Esophagus muscularis mucosa (tissue), 4 donors: Measurements from ENCODE around the gene GREB1. TPM values are rescaled to one million over a fixed set of nuclear protein-coding genes. Genes with fewer than 3 reads are reported as not detected.

Experiments
- DNase-seq: peaks from one replicate; pipeline ENCODE4 v3.0.0-alpha.2; 2017; ENCODE audit errors: extremely low spot score
- H3K27ac ChIP-seq, 4 donors: fragments of 200-600 bp; sonication (generic); replicated peaks in 1 of 4; 1 replicate in 3 of 4; 2 replicates in 1 of 4; pipeline ENCODE4 v1.5.1; 2016 to 2019; ENCODE audit warnings: mild to moderate bottlenecking in 1 of 4
- H3K27me3 ChIP-seq, 4 donors: fragments of 200-600 bp; sonication (generic); one replicate each; pipeline versions ENCODE4 v1.5.1 to v1.6.0; 2016 to 2019
- H3K36me3 ChIP-seq, 4 donors: fragments of 200-600 bp; sonication (generic); one replicate each; pipeline ENCODE4 v1.5.1; 2016 to 2019
- H3K4me1 ChIP-seq, 4 donors: fragments of 200-600 bp; sonication (generic); one replicate each; pipeline ENCODE4 v1.5.1; 2016 to 2019
- H3K4me3 ChIP-seq, 4 donors: fragments of 200-600 bp; sonication (generic); 1 replicate in 2 of 4; 2 replicates in 2 of 4; pipeline ENCODE4 v1.5.1; 2016 to 2019; ENCODE audit warnings: mild to moderate bottlenecking in 4 of 4, moderate library complexity in 1 of 4
- H3K9me3 ChIP-seq, 4 donors: fragments of 200-600 bp; sonication (generic); 1 replicate in 3 of 4; 2 replicates in 1 of 4; pipeline ENCODE4 v1.5.1; 2016 to 2019
- CTCF ChIP-seq, 3 experiments: fragments of 200-600 bp in 2 of 3; fragments of 450-650 bp in 1 of 3; sonication (generic) in 2 of 3; IDR thresholded peaks; one replicate each; pipeline ENCODE4 v1.5.1; 2017 to 2019; ENCODE audit warnings: antibody characterized with exemption in 3 of 3, mild to moderate bottlenecking in 2 of 3, moderate library complexity in 1 of 3
- EP300 ChIP-seq: sonication (generic); formaldehyde crosslinking; IDR thresholded peaks from one replicate; pipeline ENCODE4 v1.6.1; 2017; ENCODE audit warnings: antibody characterized with exemption
- POLR2A ChIP-seq: fragments of 450-650 bp; IDR thresholded peaks from one replicate; pipeline ENCODE4 v1.6.1; 2017; ENCODE audit warnings: antibody characterized with exemption, moderate library complexity, mild to moderate bottlenecking, low read depth
- POLR2AphosphoS5 ChIP-seq, 2 donors: sonication (generic); formaldehyde crosslinking; IDR thresholded peaks; one replicate each; pipeline ENCODE4 v1.6.1; 2017; ENCODE audit warnings: antibody characterized with exemption in 2 of 2
- WGBS: methylation state at CpG from one replicate; pipeline ENCODE4 v1.1.5; 2018; 5-methylcytosine and 5-hydroxymethylcytosine counted together
- intact Hi-C: fragments of 100-400 bp; cut with DNase I; formaldehyde crosslinking; loops from one replicate; pipeline ENCODE4 v1.15.1; 2023
- total RNA-seq, 4 donors: library from RNA; depleted of rRNA; stranded (reverse); fragments of >200 nt; gene quantifications; one replicate each; pipeline versions ENCODE4 v1.1.0 to v1.2.1, GENCODE V29; 2016

GREB1 gene
- total RNA-seq, 4 donors from 2014 or later, result 3.7 to 11.0 (median 7.7) TPM

- intact Hi-C loops, result no loop called here
- Histone ChIP-seq H3K36me3 (no peaks in the 10 kb centered on the region), H3K4me3 (peak overlapping the region in 1 of 4 donors; percentile 0), H3K4me1 (peaks cover 19 to 37% (median 32%) of the 10 kb centered on the region in 4 donors), H3K9me3 (no peaks in the 10 kb centered on the region), H3K27me3 (no peaks in the 10 kb centered on the region), H3K27ac (no peak overlapping the region)
- DNase-seq, result no peak
- WGBS, result 80% methylated on average over 8 of the region's 8 CpGs
- TF ChIP-seq POLR2A, result no peak
- no peak for TF ChIP-seq POLR2AphosphoS5 (IDR thresholded peaks at IDR 0.05)
- TF ChIP-seq EP300, result no peak
- TF ChIP-seq CTCF (IDR thresholded peaks at IDR 0.05), result no peak
Observed at GRCh38 chr2:11541693-11542274, 7.9 kb downstream of the GREB1 start.

- Histone ChIP-seq H3K36me3 (no peaks in the 10 kb centered on the region), H3K9me3 (no peaks in the 10 kb centered on the region), H3K4me1 (peaks cover 19 to 37% (median 32%) of the 10 kb centered on the region in 4 donors), H3K27ac (no peak overlapping the region), H3K27me3 (no peaks in the 10 kb centered on the region), H3K4me3 (no peak overlapping the region)
- DNase-seq, result no peak
- TF ChIP-seq POLR2AphosphoS5 (IDR thresholded peaks at IDR 0.05), result no peak
- TF ChIP-seq POLR2A, result no peak
- intact Hi-C loops, result no loop called here
- 78% methylated on average over 6 of the region's 11 CpGs for WGBS
Observed at GRCh38 chr2:11542275-11542819, 8.5 kb downstream of the GREB1 start.

- WGBS, result 85% methylated on average over 11 of the region's 11 CpGs
- Histone ChIP-seq H3K4me3 (no peak overlapping the region), H3K27me3 (no peaks in the 10 kb centered on the region), H3K36me3 (no peaks in the 10 kb centered on the region), H3K27ac (no peak overlapping the region), H3K9me3 (no peaks in the 10 kb centered on the region), H3K4me1 (peaks cover 19 to 37% (median 32%) of the 10 kb centered on the region in 4 donors)
- TF ChIP-seq EP300 (no peak), POLR2A (no peak), CTCF (IDR thresholded peaks at IDR 0.05) (no peak), POLR2AphosphoS5 (IDR thresholded peaks at IDR 0.05) (no peak)
- no peak for DNase-seq
- intact Hi-C loops, result no loop called here
Observed at GRCh38 chr2:11543337-11544216, 9.7 kb downstream of the GREB1 start.

- H3K9me3 ChIP-seq, result peaks cover 0 to 5% (median 0%) of the 10 kb centered on the region in 4 donors
- no peak overlapping the region for H3K27ac ChIP-seq
- intact Hi-C loops, result no loop called here
- WGBS, result 74% methylated on average over 6 of the region's 6 CpGs
- no peaks in the 10 kb centered on the region for H3K27me3 ChIP-seq
- H3K36me3 ChIP-seq, result no peaks in the 10 kb centered on the region
- H3K4me3 ChIP-seq, result no peak overlapping the region
- peaks cover 0 to 14% (median 9%) of the 10 kb centered on the region in 4 donors for H3K4me1 ChIP-seq
- DNase-seq, result no peak
- TF ChIP-seq POLR2AphosphoS5 (IDR thresholded peaks at IDR 0.05) (no peak), POLR2A (no peak), EP300 (no peak), CTCF (IDR thresholded peaks at IDR 0.05) (no peak)
Observed at GRCh38 chr2:11546072-11546471, 12.2 kb downstream of the GREB1 start.

GRCh38 chr2:11547912-11548497 is 14.2 kb downstream of the GREB1 start:
- intact Hi-C loops, result no loop called here
- Histone ChIP-seq H3K4me3 (no peak overlapping the region), H3K27me3 (no peaks in the 10 kb centered on the region), H3K27ac (no peak overlapping the region), H3K9me3 (peaks cover 0 to 5% (median 0%) of the 10 kb centered on the region in 4 donors), H3K36me3 (no peaks in the 10 kb centered on the region), H3K4me1 (no peaks in the 10 kb centered on the region)
- DNase-seq, result no peak
- 82% methylated on average over 6 of the region's 6 CpGs for WGBS
- no peak for TF ChIP-seq POLR2AphosphoS5 (IDR thresholded peaks at IDR 0.05)
- TF ChIP-seq CTCF (IDR thresholded peaks at IDR 0.05), result no peak
- no peak for TF ChIP-seq POLR2A
- no peak for TF ChIP-seq EP300
